ENCODE data around the gene RAMP1.

RAMP1 gene

GRCh38 chr2:237876532-237876931 lies 17.1 kb downstream of the RAMP1 start:
- Histone ChIP-seq H2BK5ac (ENCODE audit: low read length) (no peak overlapping the region), H2BK120ac (ENCODE audit: low read depth, low read length) (no peak overlapping the region), H3K4me2 (ENCODE audit: low read length) (no peak overlapping the region), H3K18ac (ENCODE audit: low read length) (no peak overlapping the region), H3K27me3 (ENCODE audit: insufficient read depth, low read length, poor library complexity) (no peaks in the 10 kb centered on the region), H3K4ac (ENCODE audit: low read depth, low read length) (no peak overlapping the region), H2AK5ac (ENCODE audit: low read length) (no peak overlapping the region), H3K4me3 (ENCODE audit: low read length) (no peak overlapping the region), H2BK15ac (replicated peaks; ENCODE audit: low read depth) (no peak overlapping the region), H3K27ac (ENCODE audit: low read depth, low read length) (no peak overlapping the region), H3K79me1 (ENCODE audit: low read length) (no peaks in the 10 kb centered on the region), H3K23ac (ENCODE audit: low read length) (no peak overlapping the region), H4K8ac (ENCODE audit: low read depth, low read length) (no peak overlapping the region), H3K4me1 (ENCODE audit: control insufficient read depth, low read depth, low read length) (no peaks in the 10 kb centered on the region), H4K5ac (ENCODE audit: low read length) (no peak overlapping the region), H3K9ac (ENCODE audit: low read length) (no peak overlapping the region), H3K36me3 (ENCODE audit: control insufficient read depth, insufficient read depth, low read length) (no peaks in the 10 kb centered on the region), H3K56ac (ENCODE audit: low read length) (no peak overlapping the region), H3K79me2 (ENCODE audit: control insufficient read depth, insufficient read depth, low read length) (no peaks in the 10 kb centered on the region)
- WGBS (ENCODE audit: extremely low coverage, insufficient coverage, low lambda C conversion rate) = no CpG with 5 or more reads among the region's 12 CpGs
- DNase-seq = no peak

- H2BK5ac ChIP-seq (ENCODE audit: low read length) = no peak overlapping the region
- no peaks in the 10 kb centered on the region for H3K4me1 ChIP-seq (ENCODE audit: control insufficient read depth, low read depth, low read length)
- H3K36me3 ChIP-seq (ENCODE audit: control insufficient read depth, insufficient read depth, low read length) = no peaks in the 10 kb centered on the region
- no peak overlapping the region for H4K8ac ChIP-seq (ENCODE audit: low read depth, low read length)
- no CpG with 5 or more reads among the region's 23 CpGs for WGBS (ENCODE audit: extremely low coverage, insufficient coverage, low lambda C conversion rate)
- H3K56ac ChIP-seq (ENCODE audit: low read length) = no peak overlapping the region
- H4K5ac ChIP-seq (ENCODE audit: low read length) = no peak overlapping the region
- H3K4ac ChIP-seq (ENCODE audit: low read depth, low read length) = no peak overlapping the region
- no peaks in the 10 kb centered on the region for H3K79me1 ChIP-seq (ENCODE audit: low read length)
- H2BK15ac ChIP-seq (replicated peaks; ENCODE audit: low read depth) = no peak overlapping the region
- H3K23ac ChIP-seq (ENCODE audit: low read length) = no peak overlapping the region
- H3K79me2 ChIP-seq (ENCODE audit: control insufficient read depth, insufficient read depth, low read length) = no peaks in the 10 kb centered on the region
- no peak overlapping the region for H2AK5ac ChIP-seq (ENCODE audit: low read length)
- H3K4me2 ChIP-seq (ENCODE audit: low read length) = no peak overlapping the region
- H3K9ac ChIP-seq (ENCODE audit: low read length) = no peak overlapping the region
- H3K18ac ChIP-seq (ENCODE audit: low read length) = no peak overlapping the region
- H3K27me3 ChIP-seq (ENCODE audit: insufficient read depth, low read length, poor library complexity) = no peaks in the 10 kb centered on the region
- no peak overlapping the region for H2BK120ac ChIP-seq (ENCODE audit: low read depth, low read length)
- DNase-seq = no peak
- H3K4me3 ChIP-seq (ENCODE audit: low read length) = no peak overlapping the region
- no peak overlapping the region for H3K27ac ChIP-seq (ENCODE audit: low read depth, low read length)
Measured at GRCh38 chr2:237876951-237877491, 17.6 kb downstream of the RAMP1 start.

GRCh38 chr2:237877576-237878307 lies 18.3 kb downstream of the RAMP1 start:
- no peaks in the 10 kb centered on the region for H3K36me3 ChIP-seq (ENCODE audit: control insufficient read depth, insufficient read depth, low read length)
- H3K27ac ChIP-seq (ENCODE audit: low read depth, low read length) = no peak overlapping the region
- no peak overlapping the region for H4K5ac ChIP-seq (ENCODE audit: low read length)
- no peak overlapping the region for H2BK15ac ChIP-seq (replicated peaks; ENCODE audit: low read depth)
- DNase-seq = no peak
- WGBS (ENCODE audit: extremely low coverage, insufficient coverage, low lambda C conversion rate) = no CpG with 5 or more reads among the region's 25 CpGs
- no peak overlapping the region for H2AK5ac ChIP-seq (ENCODE audit: low read length)
- no peak overlapping the region for H3K23ac ChIP-seq (ENCODE audit: low read length)
- H3K18ac ChIP-seq (ENCODE audit: low read length) = no peak overlapping the region
- no peaks in the 10 kb centered on the region for H3K27me3 ChIP-seq (ENCODE audit: insufficient read depth, low read length, poor library complexity)
- no peak overlapping the region for H2BK120ac ChIP-seq (ENCODE audit: low read depth, low read length)
- H3K4me1 ChIP-seq (ENCODE audit: control insufficient read depth, low read depth, low read length) = no peaks in the 10 kb centered on the region
- no peaks in the 10 kb centered on the region for H3K79me2 ChIP-seq (ENCODE audit: control insufficient read depth, insufficient read depth, low read length)
- H3K9ac ChIP-seq (ENCODE audit: low read length) = no peak overlapping the region
- H4K8ac ChIP-seq (ENCODE audit: low read depth, low read length) = no peak overlapping the region
- no peak overlapping the region for H3K56ac ChIP-seq (ENCODE audit: low read length)
- no peak overlapping the region for H3K4ac ChIP-seq (ENCODE audit: low read depth, low read length)
- H3K4me2 ChIP-seq (ENCODE audit: low read length) = no peak overlapping the region
- H3K4me3 ChIP-seq (ENCODE audit: low read length) = no peak overlapping the region
- no peaks in the 10 kb centered on the region for H3K79me1 ChIP-seq (ENCODE audit: low read length)
- no peak overlapping the region for H2BK5ac ChIP-seq (ENCODE audit: low read length)

GRCh38 chr2:237878321-237879057 lies 19.1 kb downstream of the RAMP1 start:
- H4K5ac ChIP-seq (ENCODE audit: low read length) = no peak overlapping the region
- no peaks in the 10 kb centered on the region for H3K27me3 ChIP-seq (ENCODE audit: insufficient read depth, low read length, poor library complexity)
- no peak overlapping the region for H4K8ac ChIP-seq (ENCODE audit: low read depth, low read length)
- no CpG with 5 or more reads among the region's 14 CpGs for WGBS (ENCODE audit: extremely low coverage, insufficient coverage, low lambda C conversion rate)
- no peak overlapping the region for H2BK5ac ChIP-seq (ENCODE audit: low read length)
- H2BK15ac ChIP-seq (replicated peaks; ENCODE audit: low read depth) = no peak overlapping the region
- H3K56ac ChIP-seq (ENCODE audit: low read length) = no peak overlapping the region
- no peak for DNase-seq
- no peak overlapping the region for H3K4me3 ChIP-seq (ENCODE audit: low read length)
- H2AK5ac ChIP-seq (ENCODE audit: low read length) = no peak overlapping the region
- no peaks in the 10 kb centered on the region for H3K36me3 ChIP-seq (ENCODE audit: control insufficient read depth, insufficient read depth, low read length)
- H3K4me1 ChIP-seq (ENCODE audit: control insufficient read depth, low read depth, low read length) = no peaks in the 10 kb centered on the region
- no peak overlapping the region for H3K27ac ChIP-seq (ENCODE audit: low read depth, low read length)
- no peaks in the 10 kb centered on the region for H3K79me1 ChIP-seq (ENCODE audit: low read length)
- H3K18ac ChIP-seq (ENCODE audit: low read length) = no peak overlapping the region
- H2BK120ac ChIP-seq (ENCODE audit: low read depth, low read length) = no peak overlapping the region
- no peak overlapping the region for H3K4me2 ChIP-seq (ENCODE audit: low read length)
- no peak overlapping the region for H3K9ac ChIP-seq (ENCODE audit: low read length)
- H3K23ac ChIP-seq (ENCODE audit: low read length) = no peak overlapping the region
- H3K79me2 ChIP-seq (ENCODE audit: control insufficient read depth, insufficient read depth, low read length) = no peaks in the 10 kb centered on the region
- no peak overlapping the region for H3K4ac ChIP-seq (ENCODE audit: low read depth, low read length)

- Histone ChIP-seq H3K18ac (ENCODE audit: low read length) (no peak overlapping the region), H2AK5ac (ENCODE audit: low read length) (no peak overlapping the region), H4K5ac (ENCODE audit: low read length) (no peak overlapping the region), H3K79me1 (ENCODE audit: low read length) (no peaks in the 10 kb centered on the region), H3K4ac (ENCODE audit: low read depth, low read length) (no peak overlapping the region), H3K79me2 (ENCODE audit: control insufficient read depth, insufficient read depth, low read length) (no peaks in the 10 kb centered on the region), H3K36me3 (ENCODE audit: control insufficient read depth, insufficient read depth, low read length) (no peaks in the 10 kb centered on the region), H3K27me3 (ENCODE audit: insufficient read depth, low read length, poor library complexity) (no peaks in the 10 kb centered on the region), H4K8ac (ENCODE audit: low read depth, low read length) (no peak overlapping the region), H3K4me3 (ENCODE audit: low read length) (no peak overlapping the region), H3K9ac (ENCODE audit: low read length) (no peak overlapping the region), H2BK5ac (ENCODE audit: low read length) (no peak overlapping the region), H3K27ac (ENCODE audit: low read depth, low read length) (no peak overlapping the region), H2BK15ac (replicated peaks; ENCODE audit: low read depth) (no peak overlapping the region), H3K23ac (ENCODE audit: low read length) (no peak overlapping the region), H3K56ac (ENCODE audit: low read length) (no peak overlapping the region), H2BK120ac (ENCODE audit: low read depth, low read length) (no peak overlapping the region), H3K4me1 (ENCODE audit: control insufficient read depth, low read depth, low read length) (no peaks in the 10 kb centered on the region), H3K4me2 (ENCODE audit: low read length) (no peak overlapping the region)
- DNase-seq = no peak
- WGBS (ENCODE audit: extremely low coverage, insufficient coverage, low lambda C conversion rate) = no CpG with 5 or more reads among the region's 5 CpGs
Measured at GRCh38 chr2:237879058-237879430, 19.6 kb downstream of the RAMP1 start.
